ENCODE data around the gene ITSN2.

- no peak for TF ChIP-seq POLR2A (IDR thresholded peaks at IDR 0.05; ENCODE audit: low read depth, low read length)
- TF ChIP-seq POLR2AphosphoS5 (IDR thresholded peaks at IDR 0.05; ENCODE audit: low read depth, low read length), result no peak
These were observed 23.5 kb downstream of the ITSN2 start for GRCh38 chr2:24336811-24337210.

Data from GM12892 (cell line).